ENCODE results near the gene RBM20. TPM values are rescaled to one million over a fixed set of nuclear protein-coding genes. Genes with fewer than 3 reads are reported as not detected.
A peak's percentile ranks its signal among the peaks of the same experiment; 100 is the strongest.

RBM20 gene
- total and polyA plus RNA-seq, 7 donors, result 0.23 to 7.8 (median 5.4) TPM; not detected in 1

- H3K9me3 ChIP-seq, result no peaks in the 10 kb centered on the region
- DNase-seq, result no peak
- H3K27me3 ChIP-seq, result no peaks in the 10 kb centered on the region
- peaks cover 0 to 17% (median 2%) of the 10 kb centered on the region in 4 donors for H3K4me1 ChIP-seq
- 48 to 51% methylated on average over 7 of the region's 7 CpGs for WGBS, 2 donors
- intact Hi-C loops (cut with DNase I), result no loop called here
- H3K4me3 ChIP-seq, result no peak overlapping the region
- H3K27ac ChIP-seq, result no peak overlapping the region
- peak in 1 of 4 experiments; percentile 27 for TF ChIP-seq CTCF (IDR thresholded peaks at IDR 0.05)
- TF ChIP-seq POLR2AphosphoS5 (IDR thresholded peaks at IDR 0.05), result no peak
- TF ChIP-seq POLR2A (IDR thresholded peaks at IDR 0.05), result no peak
- H3K36me3 ChIP-seq, result no peaks in the 10 kb centered on the region
These were observed 37.0 kb downstream of the RBM20 start for GRCh38 chr10:110681023-110681681.

GRCh38 chr10:110682348-110682747, 38.2 kb downstream of the RBM20 start:
- Histone ChIP-seq H3K27me3 (no peaks in the 10 kb centered on the region), H3K27ac (no peak overlapping the region), H3K36me3 (no peaks in the 10 kb centered on the region), H3K4me1 (peaks cover 0 to 26% (median 6%) of the 10 kb centered on the region in 4 donors), H3K9me3 (no peaks in the 10 kb centered on the region), H3K4me3 (no peak overlapping the region)
- 42 to 80% methylated on average over 3 of the region's 3 CpGs for WGBS, 2 donors
- intact Hi-C loops (cut with DNase I), result no loop called here
- no peak for TF ChIP-seq EP300 (IDR thresholded peaks at IDR 0.05)
- TF ChIP-seq CTCF (IDR thresholded peaks at IDR 0.05), result no peak
- no peak for TF ChIP-seq POLR2AphosphoS5 (IDR thresholded peaks at IDR 0.05)
- no peak for TF ChIP-seq POLR2A (IDR thresholded peaks at IDR 0.05)
- no peak for DNase-seq

GRCh38 chr10:110684800-110685446, 40.8 kb downstream of the RBM20 start:
- no peaks in the 10 kb centered on the region for H3K9me3 ChIP-seq
- no peak overlapping the region for H3K27ac ChIP-seq
- no peak for DNase-seq
- H3K4me3 ChIP-seq, result no peak overlapping the region
- TF ChIP-seq EP300 (IDR thresholded peaks at IDR 0.05), result no peak
- TF ChIP-seq CTCF (IDR thresholded peaks at IDR 0.05), result no peak
- TF ChIP-seq POLR2AphosphoS5 (IDR thresholded peaks at IDR 0.05), result no peak
- no peak for TF ChIP-seq POLR2A (IDR thresholded peaks at IDR 0.05)
- no peaks in the 10 kb centered on the region for H3K27me3 ChIP-seq
- H3K36me3 ChIP-seq, result no peaks in the 10 kb centered on the region
- intact Hi-C loops (cut with DNase I), result no loop called here
- peaks cover 0 to 25% (median 6%) of the 10 kb centered on the region in 4 donors for H3K4me1 ChIP-seq
- WGBS, 2 donors, result 79 to 83% methylated on average over 22 of the region's 22 CpGs

GRCh38 chr10:110686047-110686446, 41.9 kb downstream of the RBM20 start:
- no peak overlapping the region for H3K27ac ChIP-seq
- peaks cover 0 to 15% (median 6%) of the 10 kb centered on the region in 4 donors for H3K4me1 ChIP-seq
- no peaks in the 10 kb centered on the region for H3K36me3 ChIP-seq
- intact Hi-C loops (cut with DNase I), result no loop called here
- H3K4me3 ChIP-seq, result no peak overlapping the region
- no peak for TF ChIP-seq CTCF (IDR thresholded peaks at IDR 0.05)
- TF ChIP-seq EP300 (IDR thresholded peaks at IDR 0.05), result no peak
- no peak for TF ChIP-seq POLR2A (IDR thresholded peaks at IDR 0.05)
- TF ChIP-seq POLR2AphosphoS5 (IDR thresholded peaks at IDR 0.05), result no peak
- H3K27me3 ChIP-seq, result no peaks in the 10 kb centered on the region
- no peaks in the 10 kb centered on the region for H3K9me3 ChIP-seq
- DNase-seq, result no peak
- 94% methylated on average over 6 of the region's 6 CpGs for WGBS, 2 donors

Data from sigmoid colon (tissue), 7 donors.